GM12878 (cell line): ENCODE results near the gene OPRL1.

Source experiments
- ATF7 ChIP-seq: fragments of 450-650 bp; IDR thresholded peaks from 2 replicates; pipeline ENCODE4 v1.6.1; 2016; ENCODE audit warnings: low read depth, mild to moderate bottlenecking
- BHLHE40 ChIP-seq, 2 experiments: fragments of 450-650 bp in 1 of 2; IDR thresholded peaks; 2 replicates each; pipeline ENCODE4 v1.6.1; 2011 to 2017; ENCODE audit warnings: low read depth in 2 of 2, borderline replicate concordance in 1 of 2, improper control_type of control experiment in 1 of 2, low read length in 1 of 2, mild to moderate bottlenecking in 1 of 2
- CBX3 ChIP-seq: fragments of 200-600 bp; sonication (generic); IDR thresholded peaks from 2 replicates; pipeline ENCODE4 v1.6.1; 2016; ENCODE audit warnings: low read depth, borderline replicate concordance
- CTCF ChIP-seq, 3 experiments: IDR thresholded peaks in 2 of 3; conservative IDR thresholded peaks in 1 of 3; 2 replicates each; pipeline ENCODE4 v1.5.1; 2011; ENCODE audit warnings: low read depth in 3 of 3, low read length in 3 of 3, mild to moderate bottlenecking in 3 of 3, control low read depth in 2 of 3, moderate library complexity in 2 of 3, inconsistent platforms in 1 of 3, mixed read lengths in 1 of 3; ENCODE audit not compliant: control insufficient read depth in 2 of 3, insufficient read depth in 1 of 3; ENCODE audit errors: extremely low read depth in 1 of 3
- EP300 ChIP-seq, 2 experiments: fragments of 150-350 bp in 1 of 2; IDR thresholded peaks; 2 replicates each; pipeline ENCODE4 v1.6.1; 2011 to 2012; ENCODE audit warnings: low read depth in 2 of 2, low read length in 2 of 2, borderline replicate concordance in 1 of 2, improper control_type of control experiment in 1 of 2, inconsistent platforms in 1 of 2; ENCODE audit not compliant: control insufficient read depth in 1 of 2
- ETV6 ChIP-seq, 2 experiments: fragments of 450-650 bp in 1 of 2; IDR thresholded peaks in 1 of 2; conservative IDR thresholded peaks in 1 of 2; 2 replicates each; pipeline ENCODE4 v1.6.1; 2014; ENCODE audit warnings: antibody characterized with exemption in 1 of 2, borderline replicate concordance in 1 of 2, low read depth in 1 of 2, mild to moderate bottlenecking in 1 of 2, moderate library complexity in 1 of 2
- EZH2 ChIP-seq: IDR thresholded peaks from 2 replicates; pipeline ENCODE4 v1.6.1; 2012; ENCODE audit warnings: low read depth, mild to moderate bottlenecking, control low read depth, inconsistent platforms, low read length, borderline replicate concordance; ENCODE audit not compliant: control insufficient read depth
- LARP7 ChIP-seq: fragments of 450-650 bp; IDR thresholded peaks from 2 replicates; pipeline ENCODE4 v1.6.1; 2017; ENCODE audit warnings: mild to moderate bottlenecking
- TCF12 ChIP-seq: IDR thresholded peaks from 2 replicates; pipeline ENCODE4 v1.6.1; 2011; ENCODE audit warnings: low read depth, mild to moderate bottlenecking, low read length
- USF1 ChIP-seq: IDR thresholded peaks from 2 replicates; pipeline ENCODE4 v1.6.1; 2011; ENCODE audit warnings: borderline replicate concordance, low read depth, mild to moderate bottlenecking, moderate library complexity, mixed read lengths, low read length; ENCODE audit not compliant: insufficient read depth; ENCODE audit errors: extremely low read length

GRCh38 chr20:64056639-64056888 is 23.3 kb upstream of the OPRL1 start:
- TF ChIP-seq BHLHE40 (IDR thresholded peaks at IDR 0.05; ENCODE audit: borderline replicate concordance in 1 of 2, low read depth in 2 of 2, low read length in 1 of 2) = no peak
- no peak for TF ChIP-seq USF1
- no peak for TF ChIP-seq EP300 (IDR thresholded peaks at IDR 0.05; ENCODE audit: borderline replicate concordance in 1 of 2, control insufficient read depth in 1 of 2, low read depth in 2 of 2, low read length in 2 of 2)
- TF ChIP-seq ETV6 (conservative IDR thresholded peaks at IDR 0.05 in 1 of 2, IDR thresholded peaks at IDR 0.05 in 1 of 2; ENCODE audit: borderline replicate concordance in 1 of 2, low read depth in 1 of 2) = no peak
- no peak for TF ChIP-seq CTCF (IDR thresholded peaks at IDR 0.05 in 2 of 3, conservative IDR thresholded peaks at IDR 0.05 in 1 of 3; ENCODE audit: control insufficient read depth in 2 of 3, extremely low read depth in 1 of 3, insufficient read depth in 1 of 3, low read depth in 3 of 3, low read length in 3 of 3)
- TF ChIP-seq ATF7 = no peak
- TF ChIP-seq EZH2 = no peak
- no peak for TF ChIP-seq LARP7
- no peak for TF ChIP-seq CBX3
- TF ChIP-seq TCF12 = no peak
